Lower leg skin (tissue), 3 donors: ENCODE measurements around the gene CTDNEP1.

Source experiments
- POLR2A ChIP-seq, 2 donors: fragments of 450-650 bp; IDR thresholded peaks; one replicate each; pipeline ENCODE4 v1.6.1; 2016 to 2017; ENCODE audit warnings: antibody characterized with exemption in 2 of 2, mild to moderate bottlenecking in 1 of 2, moderate library complexity in 1 of 2
- TF ChIP-seq, protein P1 (sequence below), 3 donors: fragments of 450-650 bp; IDR thresholded peaks; one replicate each; pipeline ENCODE4 v1.5.1; 2016; ENCODE audit warnings: antibody characterized with exemption in 3 of 3, mild to moderate bottlenecking in 3 of 3, moderate library complexity in 2 of 3

DNA sequence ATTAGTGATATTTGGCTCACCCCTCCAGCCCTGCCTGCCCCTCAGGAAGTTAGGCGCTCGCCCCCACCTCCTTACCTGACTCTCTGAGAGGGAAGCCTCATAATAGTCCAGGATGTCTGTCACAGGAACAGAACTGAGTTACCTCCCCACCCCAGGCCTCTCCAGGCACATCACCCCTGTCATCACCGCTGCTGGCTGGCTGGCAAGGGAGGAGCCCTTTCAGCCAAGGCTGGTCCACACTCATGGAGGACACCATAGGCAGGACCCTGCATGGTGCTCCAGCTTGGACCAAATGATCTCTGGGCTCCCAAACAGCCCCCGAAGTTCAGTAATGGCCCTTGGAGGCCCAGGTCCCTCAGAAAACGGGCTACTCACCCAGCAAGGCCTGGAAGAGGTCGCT lies 33.4 kb downstream of the CTDNEP1 start:
- TF ChIP-seq, protein P1, sequence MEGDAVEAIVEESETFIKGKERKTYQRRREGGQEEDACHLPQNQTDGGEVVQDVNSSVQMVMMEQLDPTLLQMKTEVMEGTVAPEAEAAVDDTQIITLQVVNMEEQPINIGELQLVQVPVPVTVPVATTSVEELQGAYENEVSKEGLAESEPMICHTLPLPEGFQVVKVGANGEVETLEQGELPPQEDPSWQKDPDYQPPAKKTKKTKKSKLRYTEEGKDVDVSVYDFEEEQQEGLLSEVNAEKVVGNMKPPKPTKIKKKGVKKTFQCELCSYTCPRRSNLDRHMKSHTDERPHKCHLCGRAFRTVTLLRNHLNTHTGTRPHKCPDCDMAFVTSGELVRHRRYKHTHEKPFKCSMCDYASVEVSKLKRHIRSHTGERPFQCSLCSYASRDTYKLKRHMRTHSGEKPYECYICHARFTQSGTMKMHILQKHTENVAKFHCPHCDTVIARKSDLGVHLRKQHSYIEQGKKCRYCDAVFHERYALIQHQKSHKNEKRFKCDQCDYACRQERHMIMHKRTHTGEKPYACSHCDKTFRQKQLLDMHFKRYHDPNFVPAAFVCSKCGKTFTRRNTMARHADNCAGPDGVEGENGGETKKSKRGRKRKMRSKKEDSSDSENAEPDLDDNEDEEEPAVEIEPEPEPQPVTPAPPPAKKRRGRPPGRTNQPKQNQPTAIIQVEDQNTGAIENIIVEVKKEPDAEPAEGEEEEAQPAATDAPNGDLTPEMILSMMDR (IDR thresholded peaks at IDR 0.05): no peak
- TF ChIP-seq POLR2A (IDR thresholded peaks at IDR 0.05): no peak
